ENCODE data around the gene ZNF197. TPM values are rescaled to one million over a fixed set of nuclear protein-coding genes. Genes with fewer than 3 reads are reported as not detected.

The ZNF197 gene
- total RNA-seq, 1 donor from 2014 or later: 14.2 TPM

DNA sequence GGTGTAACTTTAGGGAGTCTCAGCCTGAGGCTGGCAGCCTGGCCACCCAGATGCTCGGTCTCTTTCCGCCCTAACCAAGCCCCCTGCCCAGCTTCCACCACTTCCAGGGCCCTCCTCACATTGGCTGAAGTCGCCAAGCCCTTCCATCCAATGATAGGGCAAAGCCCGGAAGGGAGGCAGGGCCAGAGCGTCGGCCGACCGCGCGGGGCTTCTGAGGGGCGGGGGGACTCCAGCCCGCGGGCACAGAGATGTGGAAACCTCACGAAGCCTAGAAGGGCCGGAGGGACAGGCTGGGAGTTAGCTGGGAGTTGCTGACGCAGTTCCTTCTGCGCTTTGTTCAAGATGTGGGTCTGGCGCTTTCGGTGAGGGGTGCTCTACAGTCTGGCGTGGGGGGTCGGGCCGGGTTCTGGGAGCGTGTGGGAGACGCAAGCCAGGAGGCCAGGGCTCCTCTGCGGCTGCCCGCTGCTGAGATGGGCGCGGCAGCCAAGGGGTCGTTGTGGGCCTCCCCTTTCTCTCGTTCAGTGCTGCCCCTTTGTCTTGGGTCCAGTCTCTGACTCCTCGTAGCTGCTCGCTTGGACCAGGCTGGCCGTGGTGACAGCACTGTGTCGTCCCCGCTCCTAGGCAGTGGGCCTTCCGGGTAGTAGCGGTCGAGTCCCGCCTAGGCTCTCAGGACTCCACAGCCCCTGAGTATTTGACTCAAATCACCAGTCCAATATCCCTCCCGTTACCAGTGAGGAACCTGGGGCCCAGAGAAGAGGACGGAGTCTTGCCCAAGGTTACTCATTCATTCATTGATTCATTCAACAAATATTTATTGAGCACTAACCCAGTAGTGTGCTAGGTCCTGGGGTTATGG, 40.0 kb upstream of the ZNF197 start, which contains the start of gene ZNF660:
Gene ZNF660, plus strand, starts transcription at position 319 of the 856 bp plus-strand sequence. CDS start 9,230 bp downstream, outside the sequence.
- H3K27ac ChIP-seq: peak within 1 kb of the TSS; percentile 71
- ATAC-seq (peak; percentile 92), DNase-seq (peak; percentile 80)
- TF ChIP-seq, protein P1, sequence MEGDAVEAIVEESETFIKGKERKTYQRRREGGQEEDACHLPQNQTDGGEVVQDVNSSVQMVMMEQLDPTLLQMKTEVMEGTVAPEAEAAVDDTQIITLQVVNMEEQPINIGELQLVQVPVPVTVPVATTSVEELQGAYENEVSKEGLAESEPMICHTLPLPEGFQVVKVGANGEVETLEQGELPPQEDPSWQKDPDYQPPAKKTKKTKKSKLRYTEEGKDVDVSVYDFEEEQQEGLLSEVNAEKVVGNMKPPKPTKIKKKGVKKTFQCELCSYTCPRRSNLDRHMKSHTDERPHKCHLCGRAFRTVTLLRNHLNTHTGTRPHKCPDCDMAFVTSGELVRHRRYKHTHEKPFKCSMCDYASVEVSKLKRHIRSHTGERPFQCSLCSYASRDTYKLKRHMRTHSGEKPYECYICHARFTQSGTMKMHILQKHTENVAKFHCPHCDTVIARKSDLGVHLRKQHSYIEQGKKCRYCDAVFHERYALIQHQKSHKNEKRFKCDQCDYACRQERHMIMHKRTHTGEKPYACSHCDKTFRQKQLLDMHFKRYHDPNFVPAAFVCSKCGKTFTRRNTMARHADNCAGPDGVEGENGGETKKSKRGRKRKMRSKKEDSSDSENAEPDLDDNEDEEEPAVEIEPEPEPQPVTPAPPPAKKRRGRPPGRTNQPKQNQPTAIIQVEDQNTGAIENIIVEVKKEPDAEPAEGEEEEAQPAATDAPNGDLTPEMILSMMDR (IDR thresholded peaks at IDR 0.05): no peak
- no peaks in the 10 kb centered on the region for H3K36me3 ChIP-seq
- no peaks in the 10 kb centered on the region for H3K9me3 ChIP-seq
- H3K27me3 ChIP-seq: no peaks in the 10 kb centered on the region
- intact Hi-C loops (cut with DNase I): no loop called here
- peaks cover 10% of the 10 kb centered on the region for H3K4me1 ChIP-seq
- H3K4me3 ChIP-seq: peak within 1 kb of the TSS; percentile 64

DNA sequence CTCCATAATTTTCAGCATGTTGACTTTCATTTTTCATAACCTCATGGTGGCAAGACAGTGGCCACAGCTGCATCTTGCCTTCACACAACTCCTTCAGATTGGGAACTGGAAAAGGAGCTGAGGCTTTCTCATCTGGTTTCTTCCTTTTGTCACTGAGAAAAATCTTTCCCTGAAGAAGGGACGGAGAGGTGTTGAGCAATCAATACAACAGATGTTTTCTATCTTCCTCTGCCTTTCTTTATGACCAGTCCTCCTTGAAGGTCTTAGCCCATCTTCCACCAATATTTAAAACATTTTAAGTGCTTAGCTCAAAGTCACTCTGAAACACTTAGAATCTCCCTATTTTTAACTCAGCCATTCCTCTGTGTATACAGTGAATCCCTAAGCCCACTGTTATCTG, 28.2 kb upstream of the ZNF197 start:
- Histone ChIP-seq H3K4me1 (no peaks in the 10 kb centered on the region), H3K36me3 (no peaks in the 10 kb centered on the region), H3K9me3 (peaks cover 20% of the 10 kb centered on the region), H3K27me3 (no peaks in the 10 kb centered on the region), H3K27ac (no peak overlapping the region), H3K4me3 (no peak overlapping the region)
- ATAC-seq (no peak), DNase-seq (no peak)
- TF ChIP-seq, protein P1 (IDR thresholded peaks at IDR 0.05): no peak
- intact Hi-C loops (cut with DNase I): no loop called here

DNA sequence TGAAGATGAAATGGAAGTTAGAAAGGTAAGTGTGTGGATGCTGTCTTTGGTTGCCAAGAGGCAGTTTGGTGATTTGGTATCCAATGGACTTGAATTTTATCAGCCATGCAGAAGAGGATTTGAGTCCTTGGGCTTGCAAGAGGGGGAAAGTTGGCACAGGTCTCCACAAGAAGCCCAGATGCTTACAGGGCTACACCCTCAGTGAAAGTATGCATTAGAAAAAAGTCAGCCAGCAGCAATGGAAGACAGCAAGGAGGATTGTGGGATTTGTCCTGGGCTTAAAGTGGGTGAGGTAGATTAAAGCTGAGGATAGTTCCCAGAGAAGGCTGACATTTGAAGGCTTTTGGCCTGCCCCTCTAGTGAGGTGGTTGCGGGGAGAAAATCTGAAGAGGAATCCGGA, 23.1 kb upstream of the ZNF197 start:
- Histone ChIP-seq H3K27ac (no peak overlapping the region), H3K4me1 (no peaks in the 10 kb centered on the region), H3K36me3 (no peaks in the 10 kb centered on the region), H3K27me3 (no peaks in the 10 kb centered on the region), H3K9me3 (peaks cover 3% of the 10 kb centered on the region), H3K4me3 (no peak overlapping the region)
- intact Hi-C loops (cut with DNase I): no loop called here
- ATAC-seq: no peak
- TF ChIP-seq, protein P1 (IDR thresholded peaks at IDR 0.05): no peak
- DNase-seq: no peak

GRCh38 chr3:44612678-44613077, 12.2 kb upstream of the ZNF197 start:
- Histone ChIP-seq H3K9me3 (no peaks in the 10 kb centered on the region), H3K27ac (no peak overlapping the region), H3K4me1 (no peaks in the 10 kb centered on the region), H3K27me3 (no peaks in the 10 kb centered on the region), H3K36me3 (no peaks in the 10 kb centered on the region), H3K4me3 (no peak overlapping the region)
- TF ChIP-seq, protein P1 (IDR thresholded peaks at IDR 0.05): no peak
- no peak for ATAC-seq
- no peak for DNase-seq
- intact Hi-C loops (cut with DNase I): no loop called here

DNA sequence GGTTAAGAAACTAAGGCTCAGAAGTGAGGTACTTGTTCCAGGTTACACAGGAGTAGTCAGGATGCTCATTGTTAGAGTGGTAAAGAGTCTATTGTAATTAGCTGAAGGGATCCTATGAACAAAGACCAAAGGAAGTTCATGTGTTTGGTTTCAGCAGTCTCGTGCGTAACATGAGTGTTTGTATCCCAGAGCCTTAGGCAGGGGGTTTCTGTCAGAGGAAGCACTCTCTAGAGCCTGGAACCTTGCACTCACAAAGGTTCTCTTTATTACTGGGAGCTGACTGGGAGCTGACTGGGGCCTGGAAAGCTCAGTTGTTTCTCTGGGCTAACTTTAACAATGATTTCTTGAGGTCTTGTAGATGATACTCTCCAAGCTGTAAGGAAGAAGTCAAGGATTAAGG, 3.9 kb downstream of the ZNF197 start:
- peaks cover 12% of the 10 kb centered on the region for H3K4me1 ChIP-seq
- intact Hi-C loops (cut with DNase I): no loop called here
- TF ChIP-seq, protein P1 (IDR thresholded peaks at IDR 0.05): no peak
- no peaks in the 10 kb centered on the region for H3K9me3 ChIP-seq
- no peaks in the 10 kb centered on the region for H3K27me3 ChIP-seq
- H3K4me3 ChIP-seq: no peak overlapping the region
- ATAC-seq (no peak), DNase-seq (no peak)
- no peak overlapping the region for H3K27ac ChIP-seq
- H3K36me3 ChIP-seq: peaks cover 38% of the 10 kb centered on the region

Data from upper lobe of right lung (tissue), 1 donor.